Stomach (tissue), 9 donors: ENCODE measurements around the gene H2BK1. TPM values are rescaled to one million over a fixed set of nuclear protein-coding genes. Genes with fewer than 3 reads are reported as not detected.

Source experiments
- DNase-seq, 2 donors: peaks; one replicate each; pipeline versions ENCODE4 v3.0.0 to v3.0.0-alpha.2; 2013 to 2019
- H3K27ac ChIP-seq, 5 donors: fragments of 200-600 bp in 4 of 5; sonication (generic) in 4 of 5; one replicate each; pipeline ENCODE4 v1.5.1; 2013 to 2019; ENCODE audit warnings: mild to moderate bottlenecking in 1 of 5, moderate library complexity in 1 of 5
- H3K27me3 ChIP-seq, 3 donors: fragments of 200-600 bp; sonication (generic); one replicate each; pipeline ENCODE4 v1.5.1; 2017 to 2019; ENCODE audit warnings: mixed run types in 1 of 3
- H3K36me3 ChIP-seq, 4 donors: fragments of 200-600 bp; sonication (generic); 1 replicate in 3 of 4; 2 replicates in 1 of 4; pipeline ENCODE4 v1.5.1; 2016 to 2019
- H3K4me1 ChIP-seq, 4 donors: fragments of 200-600 bp; sonication (generic); one replicate each; pipeline ENCODE4 v1.5.1; 2016 to 2019
- H3K4me3 ChIP-seq, 4 donors: fragments of 200-600 bp; sonication (generic) in 3 of 4; one replicate each; pipeline ENCODE4 v1.5.1; 2016 to 2019; ENCODE audit warnings: mild to moderate bottlenecking in 1 of 4
- H3K9me3 ChIP-seq, 4 donors: fragments of 200-600 bp; sonication (generic); one replicate each; pipeline ENCODE4 v1.5.1; 2016 to 2019
- EP300 ChIP-seq: sonication (generic); formaldehyde crosslinking; IDR thresholded peaks from one replicate; pipeline ENCODE4 v1.6.1; 2017; ENCODE audit warnings: antibody characterized with exemption
- POLR2A ChIP-seq, 4 donors: fragments of 450-650 bp; IDR thresholded peaks; one replicate each; pipeline ENCODE4 v1.6.1; 2016; ENCODE audit warnings: antibody characterized with exemption in 4 of 4, control low read depth in 2 of 4, mild to moderate bottlenecking in 1 of 4, moderate library complexity in 1 of 4
- POLR2AphosphoS5 ChIP-seq, 3 donors: sonication (generic); formaldehyde crosslinking; IDR thresholded peaks; one replicate each; pipeline ENCODE4 v1.6.1; 2016; ENCODE audit warnings: antibody characterized with exemption in 3 of 3
- WGBS, 5 donors: extraction: QIAGEN DNeasy Blood & Tissue Kit in 3 of 5; methylation state at CpG; one replicate each; pipeline versions ENCODE4 v1.1.5 to v1.1.7; 2013 to 2018; 5-methylcytosine and 5-hydroxymethylcytosine counted together
- intact Hi-C: fragments of 100-400 bp; cut with DNase I; formaldehyde crosslinking; loops from one replicate; pipeline ENCODE4 v1.15.1; 2023; ENCODE audit warnings: low total_unique reads
- polyA plus RNA-seq, 3 donors: library from polyadenylated mRNA; stranded (reverse); fragments of 200-250 nt; gene quantifications; one replicate each; pipeline ENCODE4 v1.2.3, GENCODE V29; 2013
- total RNA-seq, 5 donors: library from RNA; depleted of rRNA; stranded (reverse); fragments of >200 nt; gene quantifications; one replicate each; pipeline versions ENCODE4 v1.1.0 to v1.2.3, GENCODE V29; 2014 to 2016
- TF ChIP-seq, protein P1 (sequence below), 7 experiments: fragments of 450-650 bp in 4 of 7; fragments of 200-600 bp in 3 of 7; sonication (generic) in 3 of 7; IDR thresholded peaks; one replicate each; pipeline ENCODE4 v1.5.1; 2016 to 2019; ENCODE audit warnings: antibody characterized with exemption in 7 of 7, control low read depth in 2 of 7, mild to moderate bottlenecking in 1 of 7
- donor health status: healthy with polysubstance abuse.
- donor health status: Bipolar disorder and iron deficiency.
- donor health status: healthy.

Gene H2BK1
- total and polyA plus RNA-seq, 8 donors, result not detected

DNA sequence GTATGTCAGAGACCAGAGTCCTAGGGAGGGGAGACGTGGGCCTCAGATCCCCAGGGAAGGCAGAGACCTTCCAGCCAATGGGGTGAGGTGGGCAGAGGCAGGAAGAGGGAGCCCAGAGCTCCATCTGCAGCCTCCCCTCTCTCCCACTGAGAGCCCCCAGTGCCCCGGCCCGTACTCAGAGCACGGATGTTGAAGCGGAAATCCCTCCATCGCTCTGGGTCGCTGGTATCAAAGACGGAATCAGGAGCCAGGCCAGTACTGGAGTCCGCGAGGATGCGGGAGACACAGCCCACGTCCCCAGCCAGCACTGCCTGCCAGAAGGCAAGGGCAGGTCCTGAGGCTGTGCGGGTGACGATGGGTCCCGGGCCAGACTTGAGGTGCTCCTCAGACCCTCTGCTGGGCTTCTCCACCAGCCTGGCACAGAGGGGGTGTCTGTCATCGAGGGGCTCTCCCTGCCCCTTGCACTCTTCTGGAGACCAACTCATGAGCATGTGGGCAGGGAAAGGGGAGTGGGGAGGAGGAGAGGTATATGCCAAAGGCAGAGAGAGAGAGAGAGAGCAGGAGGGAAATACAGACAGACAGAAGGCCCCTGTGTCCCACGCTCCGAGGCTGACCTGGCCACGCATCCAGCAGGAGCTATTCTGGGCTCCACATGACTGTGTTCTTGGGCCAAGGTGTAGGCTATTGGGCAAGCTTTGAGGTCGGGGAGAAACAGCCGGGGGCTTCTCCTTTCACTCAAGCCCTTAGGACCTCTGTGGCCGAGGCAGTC, 23.5 kb downstream of the H2BK1 start, which contains the start of gene ASB10:
Gene ASB10 (minus strand): TSS at position 611 of the 769 bp plus-strand sequence. CDS start 120 bp downstream, at position 491.
- H3K36me3 ChIP-seq, result no peaks in the 10 kb centered on the region
- intact Hi-C loops, result no loop called here
- DNase-seq, result no peak

DNA sequence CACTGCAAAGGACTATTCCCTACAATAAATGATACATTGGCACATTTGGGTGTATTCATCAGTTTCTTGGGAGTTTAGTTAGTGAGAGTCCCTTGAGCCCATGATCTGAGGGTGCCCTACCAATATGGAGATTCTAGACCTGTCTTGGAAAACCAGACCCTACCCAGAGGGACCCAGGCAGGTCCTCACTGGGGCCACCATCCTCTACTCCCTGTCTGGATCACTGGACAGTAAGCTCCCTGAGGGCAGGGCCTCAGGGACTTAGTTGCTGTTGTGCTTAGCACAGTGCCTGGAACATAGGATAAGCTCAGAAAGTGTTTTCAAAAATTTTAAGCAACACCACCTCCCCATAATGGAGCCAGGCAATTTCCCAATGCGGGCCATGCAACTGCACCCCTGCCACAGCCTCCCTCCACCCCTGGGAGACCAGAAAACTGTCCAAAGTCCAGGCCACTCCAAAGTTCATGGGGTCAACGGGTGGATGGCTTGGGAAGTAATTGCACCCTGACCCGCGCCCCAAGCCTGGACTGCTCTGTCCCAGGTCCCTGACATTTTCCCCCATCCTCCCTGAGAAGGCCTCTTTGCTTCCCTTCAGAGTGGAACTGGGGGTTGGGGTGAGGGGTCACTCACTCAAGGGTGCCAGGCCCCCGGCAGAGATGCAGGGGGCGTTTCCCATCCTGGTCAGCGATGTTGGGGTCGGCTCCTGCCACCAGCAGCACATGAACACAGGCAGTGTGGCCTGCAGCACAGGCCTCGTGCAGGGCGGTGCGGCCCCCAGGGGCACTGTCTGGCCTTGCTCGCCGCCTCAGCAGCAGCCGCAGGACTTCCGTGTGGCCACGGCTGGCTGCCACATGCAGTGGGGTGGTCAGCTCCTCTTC, 24.3 kb downstream of the H2BK1 start:
- intact Hi-C loops, result no loop called here
- Histone ChIP-seq H3K9me3 (no peaks in the 10 kb centered on the region), H3K4me1 (no peaks in the 10 kb centered on the region), H3K36me3 (no peaks in the 10 kb centered on the region), H3K27ac (no peak overlapping the region), H3K4me3 (no peak overlapping the region), H3K27me3 (peaks cover 0 to 17% (median 1%) of the 10 kb centered on the region in 3 donors)
- 86 to 87% (median 86%) methylated on average over 11 to 16 of the region's 16 CpGs for WGBS, 5 donors
- TF ChIP-seq, protein P1, sequence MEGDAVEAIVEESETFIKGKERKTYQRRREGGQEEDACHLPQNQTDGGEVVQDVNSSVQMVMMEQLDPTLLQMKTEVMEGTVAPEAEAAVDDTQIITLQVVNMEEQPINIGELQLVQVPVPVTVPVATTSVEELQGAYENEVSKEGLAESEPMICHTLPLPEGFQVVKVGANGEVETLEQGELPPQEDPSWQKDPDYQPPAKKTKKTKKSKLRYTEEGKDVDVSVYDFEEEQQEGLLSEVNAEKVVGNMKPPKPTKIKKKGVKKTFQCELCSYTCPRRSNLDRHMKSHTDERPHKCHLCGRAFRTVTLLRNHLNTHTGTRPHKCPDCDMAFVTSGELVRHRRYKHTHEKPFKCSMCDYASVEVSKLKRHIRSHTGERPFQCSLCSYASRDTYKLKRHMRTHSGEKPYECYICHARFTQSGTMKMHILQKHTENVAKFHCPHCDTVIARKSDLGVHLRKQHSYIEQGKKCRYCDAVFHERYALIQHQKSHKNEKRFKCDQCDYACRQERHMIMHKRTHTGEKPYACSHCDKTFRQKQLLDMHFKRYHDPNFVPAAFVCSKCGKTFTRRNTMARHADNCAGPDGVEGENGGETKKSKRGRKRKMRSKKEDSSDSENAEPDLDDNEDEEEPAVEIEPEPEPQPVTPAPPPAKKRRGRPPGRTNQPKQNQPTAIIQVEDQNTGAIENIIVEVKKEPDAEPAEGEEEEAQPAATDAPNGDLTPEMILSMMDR (IDR thresholded peaks at IDR 0.05), result no peak
- no peak for TF ChIP-seq EP300
- no peak for TF ChIP-seq POLR2A (IDR thresholded peaks at IDR 0.05)
- no peak for TF ChIP-seq POLR2AphosphoS5 (IDR thresholded peaks at IDR 0.05)
- no peak for DNase-seq

More for the DNA sequence above, 23.5 kb downstream of the H2BK1 start, which contains the start of gene ASB10:
- 77 to 84% (median 80%) methylated on average over 16 to 22 of the region's 22 CpGs for WGBS, 5 donors
- H3K27me3 ChIP-seq, result peaks cover 0 to 18% (median 0%) of the 10 kb centered on the region in 3 donors
- TF ChIP-seq POLR2AphosphoS5 (IDR thresholded peaks at IDR 0.05) (no peak), EP300 (no peak), POLR2A (IDR thresholded peaks at IDR 0.05) (no peak)
- TF ChIP-seq, protein P1 (IDR thresholded peaks at IDR 0.05), result no peak
- no peak within 1 kb of the TSS for H3K27ac ChIP-seq
- no peak within 1 kb of the TSS for H3K4me3 ChIP-seq
- no peaks in the 10 kb centered on the region for H3K9me3 ChIP-seq
- H3K4me1 ChIP-seq, result no peaks in the 10 kb centered on the region

DNA sequence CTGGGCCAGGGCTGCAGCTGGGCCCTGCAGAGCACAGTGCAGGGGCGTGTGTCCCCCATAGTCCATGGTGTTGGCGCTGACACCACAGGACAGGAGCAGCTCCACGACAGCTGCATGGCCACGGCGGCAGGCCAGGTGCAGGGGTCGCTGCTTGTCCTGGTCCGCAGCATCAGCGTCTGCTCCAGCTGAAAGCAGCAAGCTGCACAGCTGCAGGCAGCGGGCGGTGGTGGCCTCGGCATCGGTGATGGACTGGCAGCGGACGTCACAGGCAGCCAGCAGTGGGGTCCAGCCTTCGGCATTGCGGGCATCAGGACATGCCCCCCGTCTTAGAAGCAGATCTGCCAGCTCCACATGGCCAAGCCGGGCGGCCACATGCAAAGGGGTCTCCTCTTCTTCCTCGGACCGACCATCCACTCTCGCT, 29.3 kb downstream of the H2BK1 start:
- H3K4me3 ChIP-seq, result no peak overlapping the region
- no peaks in the 10 kb centered on the region for H3K36me3 ChIP-seq
- WGBS, 5 donors, result 80 to 86% (median 82%) methylated on average over 9 to 22 of the region's 22 CpGs
- no peak for TF ChIP-seq POLR2AphosphoS5 (IDR thresholded peaks at IDR 0.05)
- TF ChIP-seq EP300, result no peak
- TF ChIP-seq, protein P1 (IDR thresholded peaks at IDR 0.05), result no peak
- TF ChIP-seq POLR2A (IDR thresholded peaks at IDR 0.05), result no peak
- intact Hi-C loops, result no loop called here
- DNase-seq, result no peak
- no peaks in the 10 kb centered on the region for H3K9me3 ChIP-seq
- peaks cover 0 to 56% (median 14%) of the 10 kb centered on the region in 3 donors for H3K27me3 ChIP-seq
- no peaks in the 10 kb centered on the region for H3K4me1 ChIP-seq
- no peak overlapping the region for H3K27ac ChIP-seq

DNA sequence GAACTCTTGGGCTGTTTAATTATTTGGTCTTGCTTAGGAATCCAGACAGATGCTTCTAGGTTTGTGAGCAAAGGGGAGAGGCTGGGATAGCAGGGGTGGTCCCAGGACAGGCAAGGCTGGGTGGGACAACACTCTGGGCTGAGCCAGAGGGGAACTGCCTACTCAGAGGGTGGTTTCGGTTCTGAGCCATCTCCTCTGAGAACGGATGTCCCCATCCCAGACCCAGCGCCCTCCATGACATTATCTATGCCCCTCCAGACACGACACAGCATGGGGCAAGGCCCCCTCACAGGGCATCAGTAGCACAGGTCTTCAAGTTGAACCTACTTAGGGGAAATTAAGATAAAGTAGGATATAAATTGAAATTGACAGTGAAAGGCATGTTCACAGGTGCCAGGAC, 30.3 kb downstream of the H2BK1 start:
- TF ChIP-seq EP300, result no peak
- no peak for TF ChIP-seq POLR2AphosphoS5 (IDR thresholded peaks at IDR 0.05)
- no peak for TF ChIP-seq POLR2A (IDR thresholded peaks at IDR 0.05)
- TF ChIP-seq, protein P1 (IDR thresholded peaks at IDR 0.05), result no peak
- Histone ChIP-seq H3K27ac (no peak overlapping the region), H3K4me3 (no peak overlapping the region), H3K4me1 (peaks cover 0 to under 1% (median 0%) of the 10 kb centered on the region in 4 donors), H3K36me3 (no peaks in the 10 kb centered on the region), H3K9me3 (no peaks in the 10 kb centered on the region), H3K27me3 (peaks cover 0 to 67% (median 25%) of the 10 kb centered on the region in 3 donors)
- DNase-seq, result no peak
- 58 to 79% (median 76%) methylated on average over 4 of the region's 4 CpGs for WGBS, 5 donors
- intact Hi-C loops, result no loop called here
